OCI-M1 (cell line): ENCODE data around the gene PGA5.
"Not testable (repeated sequence)": the region's sequence is repeated elsewhere in the genome, so short reads cannot be mapped to it uniquely, and the experiment has no call there.

Experiments
- DNase-seq: peaks from one replicate; lab custom pipeline; 2025; lab: John Stamatoyannopoulos, UW

Gene PGA5

DNA sequence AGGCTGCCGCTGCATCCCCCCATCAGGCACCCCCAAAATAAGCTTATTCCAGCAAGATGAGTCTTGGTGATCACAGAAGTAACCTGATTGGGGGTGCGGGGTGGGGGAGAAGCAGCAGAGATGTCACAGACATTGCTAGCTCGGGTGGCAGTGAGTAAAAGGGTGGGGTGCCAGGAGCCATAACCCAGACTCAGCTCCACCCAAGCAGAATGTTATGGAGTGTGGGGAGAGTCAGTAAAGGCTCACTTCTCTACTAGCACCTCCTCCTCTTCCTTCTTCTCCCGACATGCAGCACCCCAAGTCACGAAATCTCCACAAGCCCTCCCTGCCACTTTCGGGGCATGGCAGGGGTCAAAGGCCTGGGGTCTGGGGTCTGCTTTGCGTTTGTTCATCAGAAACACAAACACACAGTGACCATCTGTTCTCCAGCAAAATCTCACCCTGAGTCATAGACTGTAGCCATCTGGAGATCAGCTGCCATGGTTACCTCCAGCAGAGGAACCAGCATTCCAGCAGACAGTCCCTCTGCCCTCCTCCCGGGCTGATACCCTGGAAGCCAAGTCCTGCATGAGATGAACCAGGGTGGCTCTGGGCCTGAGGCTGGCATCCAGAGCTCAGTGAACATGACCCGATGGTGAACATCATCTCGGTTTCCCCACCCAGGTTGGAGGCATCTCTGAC is 14.4 kb upstream of the PGA5 start:
- not testable (repeated sequence) for DNase-seq

GRCh38 chr11:61229458-61229857 is 11.5 kb upstream of the PGA5 start:
- not testable (repeated sequence) for DNase-seq

GRCh38 chr11:61231033-61231432 is 9.9 kb upstream of the PGA5 start:
- not testable (repeated sequence) for DNase-seq

- not testable (repeated sequence) for DNase-seq
Measured at GRCh38 chr11:61231585-61231984, 9.4 kb upstream of the PGA5 start.

DNA sequence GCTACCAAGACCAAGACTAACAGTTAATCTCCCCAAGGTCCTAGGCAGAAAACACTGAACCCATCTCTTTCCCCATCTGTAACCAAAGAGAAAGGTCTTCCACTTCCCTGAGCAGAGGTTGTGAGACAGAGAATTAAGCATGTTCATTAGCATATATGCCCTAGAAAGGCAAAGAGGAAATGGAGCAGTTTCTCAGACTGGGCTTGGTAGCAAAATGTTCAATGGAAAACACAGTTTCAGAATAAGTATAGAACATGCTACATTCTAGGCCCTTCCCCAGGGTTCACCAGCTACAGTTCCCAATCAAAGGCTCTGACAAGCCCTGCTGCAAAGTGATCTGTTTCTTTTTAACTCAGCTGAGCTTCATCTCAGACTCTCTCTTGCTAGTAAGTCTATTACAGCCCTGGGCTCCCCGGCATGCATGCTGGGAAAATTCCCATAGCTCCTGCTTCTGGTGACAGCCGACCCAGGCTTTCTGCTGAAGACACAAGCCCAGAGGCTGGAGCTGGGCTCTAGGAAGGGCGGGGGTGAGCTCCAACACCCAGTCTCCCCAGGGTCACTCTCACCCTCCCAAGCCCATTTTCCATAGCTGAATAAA is 8.3 kb upstream of the PGA5 start:
- DNase-seq, result not testable (repeated sequence)

DNA sequence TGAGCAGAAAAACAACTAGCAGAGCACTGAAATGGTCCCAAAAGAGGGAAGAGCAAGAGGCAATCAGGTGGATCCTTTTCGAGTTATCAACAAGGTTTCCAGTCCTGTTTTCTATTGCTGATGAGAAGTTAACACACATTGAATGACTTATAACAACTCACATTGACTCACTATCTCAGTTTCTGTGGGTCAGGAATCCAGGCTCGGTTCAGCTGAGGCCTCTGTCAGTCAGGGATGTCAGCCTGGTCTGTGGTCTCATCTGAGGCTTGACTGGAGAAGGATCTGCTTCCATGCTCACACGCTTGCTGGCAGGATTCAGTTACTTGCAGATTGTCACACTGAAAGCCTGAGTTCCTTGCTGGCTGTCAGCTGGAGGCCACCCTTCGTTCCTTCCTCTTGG is 3.8 kb upstream of the PGA5 start:
- DNase-seq, result not testable (repeated sequence)

DNA sequence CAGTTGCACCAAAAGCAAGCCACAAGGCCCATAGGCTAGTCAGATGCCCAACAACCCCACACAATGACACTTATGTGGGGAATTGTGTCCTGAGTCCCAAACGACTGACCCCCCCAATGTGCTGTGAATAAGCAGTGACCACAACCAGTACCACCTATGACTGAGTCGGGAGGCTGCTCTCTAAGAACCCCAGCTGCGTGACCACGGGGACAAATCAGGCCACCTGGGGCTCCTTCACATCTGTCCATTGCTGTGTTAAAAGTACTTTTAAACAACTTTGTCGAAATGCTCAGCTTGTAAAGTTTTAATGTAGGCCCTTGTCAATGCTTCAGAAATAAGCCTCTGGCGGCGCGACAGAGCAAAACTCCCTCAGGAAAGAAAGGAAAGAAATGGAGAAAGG is 687 bp upstream of the PGA5 start:
- DNase-seq, result not testable (repeated sequence)

DNA sequence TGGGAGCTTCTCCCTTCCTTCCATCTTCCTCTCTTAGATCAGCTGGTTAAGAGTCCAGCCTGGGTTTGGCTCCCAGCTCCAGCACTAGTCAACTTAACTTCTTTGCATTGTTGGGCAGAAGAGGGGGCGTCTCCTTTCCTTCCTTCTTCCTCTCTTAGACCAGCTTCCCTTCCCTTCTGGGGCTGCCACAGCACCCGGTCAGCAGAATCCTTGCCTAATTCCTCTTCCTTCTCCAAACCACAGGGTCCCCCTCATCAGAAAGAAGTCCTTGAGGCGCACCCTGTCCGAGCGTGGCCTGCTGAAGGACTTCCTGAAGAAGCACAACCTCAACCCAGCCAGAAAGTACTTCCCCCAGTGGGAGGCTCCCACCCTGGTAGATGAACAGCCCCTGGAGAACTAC is 551 bp downstream of the PGA5 start:
- not testable (repeated sequence) for DNase-seq

DNA sequence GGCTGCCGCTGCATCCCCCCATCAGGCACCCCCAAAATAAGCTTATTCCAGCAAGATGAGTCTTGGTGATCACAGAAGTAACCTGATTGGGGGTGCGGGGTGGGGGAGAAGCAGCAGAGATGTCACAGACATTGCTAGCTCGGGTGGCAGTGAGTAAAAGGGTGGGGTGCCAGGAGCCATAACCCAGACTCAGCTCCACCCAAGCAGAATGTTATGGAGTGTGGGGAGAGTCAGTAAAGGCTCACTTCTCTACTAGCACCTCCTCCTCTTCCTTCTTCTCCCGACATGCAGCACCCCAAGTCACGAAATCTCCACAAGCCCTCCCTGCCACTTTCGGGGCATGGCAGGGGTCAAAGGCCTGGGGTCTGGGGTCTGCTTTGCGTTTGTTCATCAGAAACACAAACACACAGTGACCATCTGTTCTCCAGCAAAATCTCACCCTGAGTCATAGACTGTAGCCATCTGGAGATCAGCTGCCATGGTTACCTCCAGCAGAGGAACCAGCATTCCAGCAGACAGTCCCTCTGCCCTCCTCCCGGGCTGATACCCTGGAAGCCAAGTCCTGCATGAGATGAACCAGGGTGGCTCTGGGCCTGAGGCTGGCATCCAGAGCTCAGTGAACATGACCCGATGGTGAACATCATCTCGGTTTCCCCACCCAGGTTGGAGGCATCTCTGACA is 4.4 kb downstream of the PGA5 start:
- DNase-seq, result not testable (repeated sequence)

GRCh38 chr11:61248071-61248470 is 7.1 kb downstream of the PGA5 start:
- not testable (repeated sequence) for DNase-seq

DNA sequence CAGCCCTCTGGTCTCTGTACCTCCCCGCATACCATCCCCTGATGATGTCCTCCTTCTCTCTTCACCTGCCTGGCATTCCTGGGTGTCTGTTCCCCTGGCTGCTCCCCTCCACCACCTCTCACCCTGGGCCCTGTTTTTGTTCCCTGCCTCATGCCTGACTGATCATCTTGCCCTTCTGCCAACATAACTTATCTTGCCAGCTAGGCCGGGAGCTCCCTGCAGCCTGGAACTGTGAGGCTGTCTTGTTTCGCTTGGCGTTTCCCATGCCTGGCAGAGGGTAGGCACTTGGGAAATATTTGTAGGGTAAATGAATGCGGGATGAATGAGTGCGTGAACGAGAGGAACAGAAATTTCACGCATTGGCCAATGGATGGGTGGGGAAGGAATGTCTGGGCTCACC is 8.2 kb downstream of the PGA5 start:
- DNase-seq, result not testable (repeated sequence)

GRCh38 chr11:61250796-61251765 is 10.1 kb downstream of the PGA5 start:
- not testable (repeated sequence) for DNase-seq

DNA sequence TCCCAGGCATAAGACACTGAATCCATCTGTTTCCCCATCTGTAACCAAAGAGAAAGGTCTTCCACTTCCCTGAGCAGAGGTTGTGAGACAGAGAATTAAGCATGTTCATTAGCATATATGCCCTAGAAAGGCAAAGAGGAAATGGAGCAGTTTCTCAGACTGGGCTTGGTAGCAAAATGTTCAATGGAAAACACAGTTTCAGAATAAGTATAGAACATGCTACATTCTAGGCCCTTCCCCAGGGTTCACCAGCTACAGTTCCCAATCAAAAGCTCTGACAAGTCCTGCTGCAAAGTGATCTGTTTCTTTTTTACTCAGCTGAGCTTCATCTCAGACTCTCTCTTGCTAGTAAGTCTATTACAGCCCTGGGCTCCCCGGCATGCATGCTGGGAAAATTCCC is 11.4 kb downstream of the PGA5 start:
- not testable (repeated sequence) for DNase-seq

- peak; percentile 73 for DNase-seq
Measured at GRCh38 chr11:61254403-61255025, 13.5 kb downstream of the PGA5 start.

- DNase-seq, result peak; percentile 2
Measured at GRCh38 chr11:61256710-61257482, 15.9 kb downstream of the PGA5 start.

GRCh38 chr11:61258546-61258945 is 17.6 kb downstream of the PGA5 start:
- no peak for DNase-seq

- DNase-seq, result no peak
Measured at GRCh38 chr11:61259363-61259762, 18.4 kb downstream of the PGA5 start.

DNA sequence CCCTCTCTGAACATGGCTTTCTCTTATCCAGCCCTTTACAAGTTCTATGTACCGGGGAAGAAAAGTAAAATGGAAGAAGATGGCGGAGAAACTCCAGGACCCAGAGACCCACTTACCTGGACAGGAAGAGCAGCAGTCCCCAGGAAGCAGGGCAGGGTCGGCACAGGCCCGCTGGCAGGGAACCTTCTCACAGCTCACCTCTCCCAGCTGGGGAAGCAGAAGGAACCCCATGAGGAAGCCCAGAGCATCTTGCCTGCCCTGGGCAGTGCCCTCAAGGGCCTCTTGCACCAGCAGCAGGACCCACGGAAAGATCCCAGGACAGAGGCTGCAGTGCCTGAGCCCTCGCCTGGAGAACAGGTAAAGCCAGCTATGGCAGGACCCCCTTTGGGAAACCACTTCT is 23.4 kb downstream of the PGA5 start:
- no peak for DNase-seq

- DNase-seq, result no peak
Measured at GRCh38 chr11:61264795-61265194, 23.8 kb downstream of the PGA5 start.

- DNase-seq, result no peak
Measured at GRCh38 chr11:61265357-61265756, 24.4 kb downstream of the PGA5 start.

DNA sequence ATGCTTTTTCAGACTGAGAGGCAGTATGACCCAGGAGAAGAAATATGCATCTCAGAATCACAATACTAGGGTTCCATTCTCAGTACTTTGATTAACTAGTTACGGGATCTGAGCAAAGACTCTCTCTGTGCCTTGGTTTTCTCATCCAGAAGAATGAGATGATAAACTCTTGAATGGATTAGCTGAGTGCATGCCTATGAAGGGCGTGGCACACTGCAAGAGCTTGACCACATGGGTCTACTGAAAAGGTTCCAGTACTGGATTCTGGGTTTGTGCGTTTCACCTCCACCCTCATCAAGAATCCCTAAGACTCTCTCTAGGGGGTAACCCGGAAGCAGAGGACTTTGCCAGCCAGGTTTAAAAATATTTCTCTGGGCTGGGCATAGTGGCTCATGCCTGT is 25.6 kb downstream of the PGA5 start:
- no peak for DNase-seq
